ENCODE measurements around the gene COL4A2. TPM values are rescaled to one million over a fixed set of nuclear protein-coding genes. Genes with fewer than 3 reads are reported as not detected.

The COL4A2 gene
- total RNA-seq, 4 donors from 2014 or later = 43.0 to 72.7 (median 53.5) TPM

- peaks cover 19% of the 10 kb centered on the region for H3K36me3 ChIP-seq
- H3K27ac ChIP-seq = no peak overlapping the region
- no peaks in the 10 kb centered on the region for H3K4me1 ChIP-seq
- H3K9me3 ChIP-seq = no peaks in the 10 kb centered on the region
- H3K27me3 ChIP-seq = no peaks in the 10 kb centered on the region
- no peak for TF ChIP-seq POLR2A (IDR thresholded peaks at IDR 0.05)
- no peak for TF ChIP-seq EP300 (IDR thresholded peaks at IDR 0.05)
- TF ChIP-seq CTCF (IDR thresholded peaks at IDR 0.05) = no peak
- no peak for TF ChIP-seq POLR2AphosphoS5 (IDR thresholded peaks at IDR 0.05)
- H3K4me3 ChIP-seq = no peak overlapping the region
- whole genome bisulfite sequencing = 93% methylated on average over 16 of the region's 16 CpGs
- no peak for DNase-seq (ENCODE audit: low spot score in 2 of 2)
Measured at GRCh38 chr13:110478405-110479214, 171.5 kb downstream of the COL4A2 start.

- TF ChIP-seq EP300 (IDR thresholded peaks at IDR 0.05) (no peak), CTCF (IDR thresholded peaks at IDR 0.05) (no peak)
- H3K36me3 ChIP-seq = peaks cover 20% of the 10 kb centered on the region
Measured at GRCh38 chr13:110479215-110479545, 172.1 kb downstream of the COL4A2 start.

GRCh38 chr13:110479648-110480047, 172.6 kb downstream of the COL4A2 start:
- H3K27ac ChIP-seq = no peak overlapping the region
- H3K36me3 ChIP-seq = peaks cover 25% of the 10 kb centered on the region
- TF ChIP-seq EP300 (IDR thresholded peaks at IDR 0.05) = no peak
- TF ChIP-seq POLR2A (IDR thresholded peaks at IDR 0.05) = no peak
- TF ChIP-seq POLR2AphosphoS5 (IDR thresholded peaks at IDR 0.05) = no peak
- no peak for TF ChIP-seq CTCF (IDR thresholded peaks at IDR 0.05)

More at GRCh38 chr13:110479215-110479545, 172.1 kb downstream of the COL4A2 start:
- Histone ChIP-seq H3K4me3 (no peak overlapping the region), H3K4me1 (no peaks in the 10 kb centered on the region), H3K9me3 (no peaks in the 10 kb centered on the region), H3K27ac (no peak overlapping the region), H3K27me3 (no peaks in the 10 kb centered on the region)
- no peak for DNase-seq (ENCODE audit: low spot score in 2 of 2)
- WGBS = 75% methylated on average over 6 of the region's 6 CpGs

GRCh38 chr13:110480161-110480560, 173.1 kb downstream of the COL4A2 start:
- no peak for DNase-seq (ENCODE audit: low spot score in 2 of 2)
- Histone ChIP-seq H3K27me3 (no peaks in the 10 kb centered on the region), H3K4me3 (no peak overlapping the region), H3K9me3 (no peaks in the 10 kb centered on the region), H3K27ac (no peak overlapping the region), H3K36me3 (peaks cover 28% of the 10 kb centered on the region), H3K4me1 (no peaks in the 10 kb centered on the region)
- TF ChIP-seq POLR2A (IDR thresholded peaks at IDR 0.05) = no peak
- no peak for TF ChIP-seq EP300 (IDR thresholded peaks at IDR 0.05)
- TF ChIP-seq CTCF (IDR thresholded peaks at IDR 0.05) = no peak
- TF ChIP-seq POLR2AphosphoS5 (IDR thresholded peaks at IDR 0.05) = no peak
- 63% methylated on average over 4 of the region's 5 CpGs for WGBS

More at GRCh38 chr13:110479648-110480047, 172.6 kb downstream of the COL4A2 start:
- Histone ChIP-seq H3K4me3 (no peak overlapping the region), H3K9me3 (no peaks in the 10 kb centered on the region), H3K4me1 (no peaks in the 10 kb centered on the region), H3K27me3 (no peaks in the 10 kb centered on the region)
- no peak for DNase-seq (ENCODE audit: low spot score in 2 of 2)
- WGBS = 87% methylated on average over 11 of the region's 11 CpGs

- H3K27ac ChIP-seq = no peak overlapping the region
- no peak overlapping the region for H3K4me3 ChIP-seq
- WGBS = 88% methylated on average over 13 of the region's 13 CpGs
- H3K36me3 ChIP-seq = peaks cover 26% of the 10 kb centered on the region
- H3K9me3 ChIP-seq = no peaks in the 10 kb centered on the region
- no peaks in the 10 kb centered on the region for H3K27me3 ChIP-seq
- DNase-seq (ENCODE audit: low spot score in 2 of 2) = no peak
- TF ChIP-seq POLR2AphosphoS5 (IDR thresholded peaks at IDR 0.05) = no peak
- no peaks in the 10 kb centered on the region for H3K4me1 ChIP-seq
Measured at GRCh38 chr13:110483386-110483968, 176.4 kb downstream of the COL4A2 start.

All from suprapubic skin (tissue), 4 donors.